K562 (cell line): Measurements from ENCODE around the gene GAB2. TPM values are rescaled to one million over a fixed set of nuclear protein-coding genes. Genes with fewer than 3 reads are reported as not detected.

ENCODE experiments used
- ATAC-seq: fragments of 200-7000 bp; cut with Tn5 transposase; 3 replicates; pipeline ENCODE4 v1.9.1; 2020; ENCODE audit warnings: moderate library complexity
- BruUV-seq: library from RNA; stranded (reverse); fragments of 400-500 nt; replicated peaks from 2 replicates; lab custom pipeline; 2021; lab: Mats Ljungman, UMichigan
- CTCF ChIA-PET: fragments of 300-600 bp; formaldehyde crosslinking; extraction: SDS; loops from one replicate; lab custom pipeline; 2021; ENCODE audit warnings: low intra/inter-chr PET ratio; lab: Yijun Ruan, JAX
- POLR2A ChIA-PET: fragments of 300-600, 350-650 bp; sonication (Branson Sonifier 250); formaldehyde crosslinking; extraction: SDS; loops from one replicate; lab custom pipeline; 2021; ENCODE audit warnings: antibody characterized with exemption, inconsistent platforms; lab: Yijun Ruan, JAX
- DNase-seq, 4 experiments: peaks; one replicate each; pipeline versions ENCODE4 v3.0.0 to v3.0.0-alpha.2; 2011 to 2018; ENCODE audit warnings: low spot score in 3 of 4, mixed read lengths in 3 of 4; ENCODE audit errors: extremely low read depth in 1 of 4
- FAIRE-seq: peaks from 2 replicates; lab custom pipeline; 2011; peaks lifted over from hg19 to GRCh38; lab: Jason Lieb, UNC
- H2AFZ ChIP-seq: 2 replicates; pipeline ENCODE4 v1.6.0; 2011; ENCODE audit warnings: low read depth, low read length, control low read depth, inconsistent platforms
- H3K27ac ChIP-seq: fragments of 200-600 bp; 3 replicates; pipeline ENCODE4 v1.8.0; 2011; ENCODE audit warnings: low read depth, mild to moderate bottlenecking, control low read depth, inconsistent platforms, low read length, moderate library complexity, mixed read lengths; ENCODE audit errors: extremely low read depth
- H3K27me3 ChIP-seq, 2 experiments: fragments of 300-600 bp in 1 of 2; 2 replicates in 1 of 2; 3 replicates in 1 of 2; pipeline versions ENCODE4 v1.6.0 to v1.8.0; 2011; ENCODE audit warnings: inconsistent platforms in 2 of 2, low read length in 2 of 2, mild to moderate bottlenecking in 1 of 2, mixed read lengths in 1 of 2, moderate library complexity in 1 of 2; ENCODE audit not compliant: control insufficient read depth in 2 of 2, insufficient read depth in 2 of 2
- H3K36me3 ChIP-seq: fragments of 300-600 bp; 3 replicates; pipeline ENCODE4 v1.8.0; 2011; ENCODE audit warnings: mild to moderate bottlenecking, low read length, inconsistent platforms; ENCODE audit not compliant: control insufficient read depth, insufficient read depth
- H3K4me1 ChIP-seq, 2 experiments: fragments of 200-600 bp in 1 of 2; replicated peaks in 1 of 2; 2 replicates in 1 of 2; 3 replicates in 1 of 2; pipeline versions ENCODE4 v1.5.1 to v1.8.0; 2011; ENCODE audit warnings: inconsistent platforms in 2 of 2, low read length in 2 of 2, mild to moderate bottlenecking in 1 of 2, mixed read lengths in 1 of 2, moderate library complexity in 1 of 2; ENCODE audit not compliant: control insufficient read depth in 2 of 2, insufficient read depth in 2 of 2
- H3K4me2 ChIP-seq: 2 replicates; pipeline ENCODE4 v1.6.1; 2011; ENCODE audit warnings: low read length, control low read depth, inconsistent platforms, mixed read lengths; ENCODE audit not compliant: insufficient read depth
- H3K4me3 ChIP-seq: fragments of 200-600 bp; sonication (generic), shearing (Covaris generic); 2 replicates; pipeline ENCODE4 v1.5.1; 2016; ENCODE audit warnings: control low read depth, inconsistent platforms
- H3K79me2 ChIP-seq: fragments of 200-600 bp; 3 replicates; pipeline ENCODE4 v1.8.0; 2011; ENCODE audit warnings: low read length, inconsistent platforms; ENCODE audit not compliant: control insufficient read depth, insufficient read depth
- H3K9ac ChIP-seq, 2 experiments: 2 replicates each; pipeline versions ENCODE4 v1.6.0 to v1.6.1; 2011; ENCODE audit warnings: low read depth in 2 of 2, low read length in 2 of 2, control low read depth in 1 of 2, inconsistent platforms in 1 of 2, mild to moderate bottlenecking in 1 of 2, mixed read lengths in 1 of 2; ENCODE audit not compliant: insufficient read depth in 1 of 2
- H3K9me1 ChIP-seq: one replicate; pipeline ENCODE4 v1.6.0; 2011; ENCODE audit warnings: inconsistent platforms, mild to moderate bottlenecking, low read length, moderate library complexity; ENCODE audit not compliant: control insufficient read depth, insufficient read depth
- H3K9me3 ChIP-seq: replicated peaks from 2 replicates; pipeline ENCODE4 v1.5.1; 2011; ENCODE audit warnings: low read depth, low read length, inconsistent platforms; ENCODE audit not compliant: control insufficient read depth, insufficient read depth
- H4K20me1 ChIP-seq: replicated peaks from 2 replicates; pipeline ENCODE4 v1.6.1; 2011; ENCODE audit warnings: low read length, inconsistent platforms, mixed read lengths; ENCODE audit not compliant: control insufficient read depth, insufficient read depth
- CREB3L1 ChIP-seq: fragments of 450-650 bp; IDR thresholded peaks from 2 replicates; pipeline ENCODE4 v1.6.1; 2014; ENCODE audit warnings: low read depth, mild to moderate bottlenecking, moderate library complexity, borderline replicate concordance
- CSDE1 ChIP-seq, 2 experiments: fragments of 450-650 bp; IDR thresholded peaks; 2 replicates each; pipeline ENCODE4 v1.6.1; 2016; ENCODE audit warnings: mild to moderate bottlenecking in 1 of 2
- E2F1 ChIP-seq: sonication (generic); formaldehyde crosslinking; IDR thresholded peaks from 2 replicates; pipeline ENCODE4 v1.8.1; 2023; ENCODE audit warnings: mild to moderate bottlenecking, missing genetic modification reagents, moderate library complexity
- FOXA1 ChIP-seq: fragments of 450-650 bp; IDR thresholded peaks from 2 replicates; pipeline ENCODE4 v1.6.1; 2016; ENCODE audit warnings: mild to moderate bottlenecking, borderline replicate concordance
- GABPB1 ChIP-seq: sonication (generic); formaldehyde crosslinking; IDR thresholded peaks from 2 replicates; pipeline ENCODE4 v1.8.0; 2022; ENCODE audit warnings: mild to moderate bottlenecking, missing genetic modification reagents
- HDAC8 ChIP-seq: fragments of 450-650 bp; IDR thresholded peaks from 2 replicates; pipeline ENCODE4 v1.6.1; 2016; ENCODE audit warnings: mild to moderate bottlenecking, missing genetic modification characterization, moderate library complexity, missing compliant biosample characterization
- HNRNPK ChIP-seq: fragments of 200-400 bp; formaldehyde crosslinking; IDR thresholded peaks from one replicate; pipeline ENCODE4 v1.6.1; 2018; ENCODE audit warnings: mild to moderate bottlenecking, low read depth, low read length; ENCODE audit not compliant: poor library complexity, severe bottlenecking
- JUN ChIP-seq, 2 experiments: sonication (generic) in 1 of 2; formaldehyde crosslinking in 1 of 2; IDR thresholded peaks; 2 replicates each; pipeline versions ENCODE4 v1.6.1 to v1.8.0; 2012 to 2022; ENCODE audit warnings: borderline replicate concordance in 2 of 2, mild to moderate bottlenecking in 2 of 2, improper control_type of control experiment in 1 of 2, low read depth in 1 of 2, low read length in 1 of 2, missing genetic modification reagents in 1 of 2
- MTF1 ChIP-seq: fragments of 250-450 bp; sonication (Bioruptor Pico); IDR thresholded peaks from 2 replicates; pipeline ENCODE4 v1.9.0; 2021; ENCODE audit warnings: moderate library complexity, mild to moderate bottlenecking, inconsistent platforms, borderline replicate concordance
- NUFIP1 ChIP-seq: fragments of 450-650 bp; IDR thresholded peaks from 2 replicates; pipeline ENCODE4 v1.6.1; 2018; ENCODE audit not compliant: partially characterized antibody
- SAP30 ChIP-seq: fragments of 200-600 bp; sonication (generic); IDR thresholded peaks from 2 replicates; pipeline ENCODE4 v1.6.1; 2012; ENCODE audit warnings: borderline replicate concordance, low read depth, mild to moderate bottlenecking, moderate library complexity, low read length, control low read depth, inconsistent platforms; ENCODE audit not compliant: insufficient read depth, poor library complexity, severe bottlenecking
- TEAD1 ChIP-seq, 2 experiments: fragments of 450-650 bp in 1 of 2; sonication (generic) in 1 of 2; formaldehyde crosslinking; IDR thresholded peaks; 2 replicates each; pipeline versions ENCODE4 v1.4.0 to v1.8.0; 2020 to 2022; ENCODE audit warnings: mild to moderate bottlenecking in 2 of 2, missing genetic modification reagents in 1 of 2
- USF1 ChIP-seq: sonication (generic); formaldehyde crosslinking; IDR thresholded peaks from 2 replicates; pipeline ENCODE4 v1.9.0; 2022; ENCODE audit warnings: mild to moderate bottlenecking, missing genetic modification reagents
- ZFP36 ChIP-seq: fragments of 150-350 bp; IDR thresholded peaks from 2 replicates; pipeline ENCODE4 v1.6.1; 2018; ENCODE audit warnings: low read length, low read depth; ENCODE audit not compliant: partially characterized antibody
- WGBS: fragments of 100-300 bp; shearing (Covaris generic); methylation state at CpG from one replicate; pipeline ENCODE4 v1.1.6; 2016; ENCODE audit warnings: low coverage, mixed read lengths; ENCODE audit not compliant: insufficient coverage; ENCODE audit errors: missing lambda C conversion rate; 5-methylcytosine and 5-hydroxymethylcytosine counted together
- in situ Hi-C: fragments of 300-500 bp; cut with MboI; formaldehyde crosslinking; loops from 4 replicates; pipeline ENCODE4 v1.15.0; 2018; ENCODE audit warnings: inconsistent platforms, mixed read lengths
- intact Hi-C: fragments of 100-400 bp; cut with micrococcal nuclease; formaldehyde crosslinking; loops from 2 replicates; pipeline ENCODE4 v1.14.2; 2022
- polyA plus RNA-seq, 8 experiments: library from polyadenylated mRNA; depleted of rRNA in 4 of 8; stranded (reverse) in 5 of 8; unstranded in 3 of 8; fragments of >200 nt; fragmentation: Nextera tagmentation in 2 of 8; fragmentation: Illumina TruSeq in 1 of 8; extraction: Ambion mirVana in 2 of 8; extraction: Trizol in 1 of 8; gene quantifications; 2 replicates each; pipeline versions ENCODE4 v1.2.1 to v1.2.3, GENCODE V29; 2011 to 2014; ENCODE audit warnings: inconsistent platforms in 1 of 8, missing spikeins in 1 of 8
- total RNA-seq, 7 experiments: library from RNA; depleted of rRNA in 6 of 7; stranded (reverse); fragments of >200 nt in 6 of 7; fragmentation: Illumina TruSeq in 2 of 7; extraction: Trizol in 2 of 7; gene quantifications; 2 replicates each; pipeline versions ENCODE4 v1.2.1 to v1.2.3, GENCODE V29; 2011 to 2021; ENCODE audit warnings: low replicate concordance in 1 of 7
- TF ChIP-seq, protein P1 (sequence below): fragments of 450-650 bp; IDR thresholded peaks from 2 replicates; pipeline ENCODE4 v1.6.1; 2016; ENCODE audit warnings: borderline replicate concordance

GAB2 gene
- total and polyA plus RNA-seq, 9 of the 15 experiments (the other 6 are each of a cell fraction or from before 2014, with no cell fraction given) = 2.3 to 35.2 (median 16.1) TPM

- Histone ChIP-seq H3K4me2 (peak overlapping the region; percentile 85), H3K4me1 (peaks cover 41 to 44% of the 10 kb centered on the region in 2 experiments), H3K9me3 (no peaks in the 10 kb centered on the region), H3K27ac (no peak overlapping the region; the same call in 2 of the 3 replicates), H3K79me2 (peaks cover 15% of the 10 kb centered on the region), H3K9ac (peak overlapping the region; percentile 51 to 90; a peak in 3 of 4 replicates), H3K36me3 (no peaks in the 10 kb centered on the region; the same call in 2 of the 3 replicates), H4K20me1 (no peaks in the 10 kb centered on the region; the same call in 1 of the 2 replicates), H3K9me1 (no peaks in the 10 kb centered on the region), H2AFZ (peak overlapping the region; percentile 94), H3K27me3 (no peaks in the 10 kb centered on the region), H3K4me3 (peak overlapping the region; percentile 73)
- ChIA-PET POLR2A (interaction anchor here (0.5 to 1.5 kb wide), 5 partner anchors 10 to 601 kb away, joined by 3 to 4 read pairs (median 3); no protein-coding TSS in a partner anchor), CTCF (no interaction called here)
- BruUV-seq = TSS peak; percentile 53
- in situ Hi-C loops = no loop called here
- 42% methylated on average over 17 of the region's 18 CpGs for WGBS
- no peak for DNase-seq
- FAIRE-seq = no peak
- ATAC-seq = peak; percentile 0; the same call in 1 of the 3 replicates
- intact Hi-C loops = loop anchor here (5.0 kb wide), 2 partner anchors 42 to 137 kb away; no protein-coding TSS in a partner anchor
- TF ChIP-seq JUN (IDR thresholded peaks at IDR 0.05; ENCODE audit: borderline replicate concordance, low read depth, low read length) (no peak), JUN (CRISPR knock-in tag; IDR thresholded peaks at IDR 0.05; ENCODE audit: borderline replicate concordance) (0 out of 2 replicates have a peak, but pooled peaks have one; percentile 26), TEAD1 (CRISPR knock-in tag; IDR thresholded peaks at IDR 0.05) (0 out of 4 replicates have a peak, but pooled peaks of 1 of the 2 experiments have one; percentile 39), MTF1 (no peak), SAP30 (no peak), GABPB1 (CRISPR knock-in tag) (no peak), ZFP36 (peak; percentile 80), HNRNPK (no peak), CSDE1 (IDR thresholded peaks at IDR 0.05) (no peak), E2F1 (CRISPR knock-in tag) (no peak), FOXA1 (no peak), HDAC8 (tag) (no peak), USF1 (CRISPR knock-in tag) (peak; percentile 34; the same call in 1 of the 2 replicates), NUFIP1 (no peak), CREB3L1 (no peak)
- TF ChIP-seq, protein P1, sequence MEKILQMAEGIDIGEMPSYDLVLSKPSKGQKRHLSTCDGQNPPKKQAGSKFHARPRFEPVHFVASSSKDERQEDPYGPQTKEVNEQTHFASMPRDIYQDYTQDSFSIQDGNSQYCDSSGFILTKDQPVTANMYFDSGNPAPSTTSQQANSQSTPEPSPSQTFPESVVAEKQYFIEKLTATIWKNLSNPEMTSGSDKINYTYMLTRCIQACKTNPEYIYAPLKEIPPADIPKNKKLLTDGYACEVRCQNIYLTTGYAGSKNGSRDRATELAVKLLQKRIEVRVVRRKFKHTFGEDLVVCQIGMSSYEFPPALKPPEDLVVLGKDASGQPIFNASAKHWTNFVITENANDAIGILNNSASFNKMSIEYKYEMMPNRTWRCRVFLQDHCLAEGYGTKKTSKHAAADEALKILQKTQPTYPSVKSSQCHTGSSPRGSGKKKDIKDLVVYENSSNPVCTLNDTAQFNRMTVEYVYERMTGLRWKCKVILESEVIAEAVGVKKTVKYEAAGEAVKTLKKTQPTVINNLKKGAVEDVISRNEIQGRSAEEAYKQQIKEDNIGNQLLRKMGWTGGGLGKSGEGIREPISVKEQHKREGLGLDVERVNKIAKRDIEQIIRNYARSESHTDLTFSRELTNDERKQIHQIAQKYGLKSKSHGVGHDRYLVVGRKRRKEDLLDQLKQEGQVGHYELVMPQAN = no peak
Measured at GRCh38 chr11:78189174-78189724, 228.4 kb downstream of the GAB2 start.
